GM21786 (cell line): ENCODE measurements around the gene PHLDB1.
"Not testable (repeated sequence)": the region's sequence is repeated elsewhere in the genome, so short reads cannot be mapped to it uniquely, and the experiment has no call there.

Source experiments
- ATAC-seq: cut with Tn5 transposase; IDR thresholded peaks from one replicate; pipeline ENCODE4 v1.9.1; 2021; ENCODE audit not compliant: unreplicated experiment

PHLDB1 gene

DNA sequence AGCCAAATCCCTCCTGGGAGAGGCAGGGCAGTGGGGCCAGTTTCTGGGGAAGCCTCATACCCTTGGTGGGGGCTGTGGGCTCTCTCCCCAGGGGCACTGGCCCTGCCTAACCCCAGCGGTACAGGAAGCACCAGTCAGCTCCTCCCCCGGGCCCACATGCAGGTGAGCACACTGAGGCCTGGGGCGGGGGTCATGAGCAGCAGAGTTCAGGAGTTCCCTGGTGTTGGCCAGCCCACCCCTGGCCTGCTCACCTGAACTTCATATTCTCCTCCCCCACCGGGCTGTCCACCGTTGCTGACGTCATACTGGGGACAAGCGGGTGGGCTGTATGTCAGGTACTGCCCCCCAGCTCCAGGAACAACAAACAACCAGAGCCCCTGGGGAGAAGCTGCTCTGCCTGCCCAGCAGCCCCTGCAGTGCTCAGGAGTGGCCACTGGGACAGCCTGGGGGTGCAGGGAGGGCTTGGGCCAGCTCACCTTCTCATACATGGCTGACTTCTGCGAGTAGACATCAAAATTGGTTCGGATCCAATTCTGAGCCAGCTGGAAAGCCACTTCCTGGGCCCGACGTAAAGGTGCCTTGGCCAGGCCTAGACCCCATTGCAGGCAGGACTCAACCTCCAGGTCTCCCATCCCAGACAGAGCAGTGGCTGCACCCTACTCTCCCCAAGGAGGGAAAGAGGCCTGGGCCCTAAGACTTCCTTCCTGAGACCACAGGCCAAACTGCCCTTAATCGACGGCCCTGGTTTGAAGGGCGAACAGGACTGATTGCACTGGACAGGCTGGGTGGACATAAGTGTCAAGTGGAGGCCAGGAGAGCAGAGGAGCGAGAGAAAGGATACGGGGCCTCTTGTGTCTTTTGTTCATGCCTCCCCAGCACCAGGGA lies 51.3 kb downstream of the PHLDB1 start:
- no peak for ATAC-seq

DNA sequence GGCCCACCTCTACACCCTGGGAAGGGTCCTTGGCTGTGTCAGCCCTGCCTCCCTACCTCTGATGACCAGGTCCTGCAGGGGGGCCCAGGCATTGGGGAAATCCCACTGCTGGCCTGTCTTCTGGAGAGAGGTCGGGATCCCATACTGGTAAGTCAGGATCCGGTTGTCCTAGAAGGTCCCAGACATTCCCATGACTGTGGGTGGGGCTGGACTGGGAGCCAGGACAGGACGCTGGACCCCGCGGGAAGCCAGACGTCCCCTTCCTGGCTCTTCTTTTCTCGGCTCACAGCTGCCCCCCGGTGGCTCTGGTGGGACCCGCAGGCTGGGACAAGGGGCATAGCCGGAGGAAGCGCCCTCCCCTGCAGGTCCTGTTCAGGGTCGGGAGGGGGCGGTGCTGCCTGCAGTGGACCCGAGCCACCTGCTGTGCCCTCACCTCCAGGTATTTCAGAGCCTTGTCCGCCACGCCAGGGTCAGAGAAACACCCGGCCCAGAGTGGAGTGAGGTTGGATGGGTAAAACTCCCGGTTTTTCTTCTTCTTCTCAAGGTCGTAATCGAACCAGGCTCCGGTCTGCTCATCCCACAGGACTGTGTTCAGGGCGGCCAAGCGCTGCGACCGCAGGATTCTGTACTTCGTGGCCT lies 52.0 kb downstream of the PHLDB1 start:
- peak; percentile 77 for ATAC-seq

DNA sequence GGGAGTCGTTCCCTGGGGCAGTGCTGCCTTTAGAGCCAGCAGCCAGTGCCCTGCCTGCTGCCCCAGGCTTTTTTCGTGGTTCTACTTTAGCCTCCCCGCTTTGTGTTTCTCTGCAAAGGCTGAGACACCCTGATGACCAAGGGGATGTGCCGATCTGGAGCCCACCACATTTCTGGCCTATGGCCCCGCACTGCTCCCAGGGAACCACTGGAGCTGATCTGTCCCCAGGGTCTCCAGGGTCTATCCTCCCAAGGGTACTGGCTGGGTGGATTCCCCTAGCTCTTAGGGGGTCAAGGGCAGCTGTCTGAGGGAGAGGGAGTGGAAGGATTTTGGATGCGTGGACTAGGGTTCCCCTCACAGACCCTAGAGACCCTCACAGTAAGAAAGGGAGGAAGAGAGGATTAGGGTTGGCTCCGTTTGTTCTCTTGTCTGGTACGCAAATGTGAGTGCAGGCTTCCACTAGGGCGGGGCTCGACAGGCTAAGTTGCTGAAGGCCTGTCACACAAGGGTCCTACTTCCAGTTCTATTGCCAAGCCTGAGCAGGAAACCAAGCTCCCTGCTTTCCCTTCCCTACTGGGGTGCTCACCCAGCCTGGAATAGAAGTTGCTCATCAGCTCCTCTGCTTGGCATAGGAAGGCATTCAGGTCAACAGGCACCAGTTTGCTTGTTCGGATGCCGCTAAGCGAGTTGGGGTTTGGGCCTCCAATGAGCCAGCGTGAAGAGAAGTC lies 52.7 kb downstream of the PHLDB1 start:
- no peak for ATAC-seq

DNA sequence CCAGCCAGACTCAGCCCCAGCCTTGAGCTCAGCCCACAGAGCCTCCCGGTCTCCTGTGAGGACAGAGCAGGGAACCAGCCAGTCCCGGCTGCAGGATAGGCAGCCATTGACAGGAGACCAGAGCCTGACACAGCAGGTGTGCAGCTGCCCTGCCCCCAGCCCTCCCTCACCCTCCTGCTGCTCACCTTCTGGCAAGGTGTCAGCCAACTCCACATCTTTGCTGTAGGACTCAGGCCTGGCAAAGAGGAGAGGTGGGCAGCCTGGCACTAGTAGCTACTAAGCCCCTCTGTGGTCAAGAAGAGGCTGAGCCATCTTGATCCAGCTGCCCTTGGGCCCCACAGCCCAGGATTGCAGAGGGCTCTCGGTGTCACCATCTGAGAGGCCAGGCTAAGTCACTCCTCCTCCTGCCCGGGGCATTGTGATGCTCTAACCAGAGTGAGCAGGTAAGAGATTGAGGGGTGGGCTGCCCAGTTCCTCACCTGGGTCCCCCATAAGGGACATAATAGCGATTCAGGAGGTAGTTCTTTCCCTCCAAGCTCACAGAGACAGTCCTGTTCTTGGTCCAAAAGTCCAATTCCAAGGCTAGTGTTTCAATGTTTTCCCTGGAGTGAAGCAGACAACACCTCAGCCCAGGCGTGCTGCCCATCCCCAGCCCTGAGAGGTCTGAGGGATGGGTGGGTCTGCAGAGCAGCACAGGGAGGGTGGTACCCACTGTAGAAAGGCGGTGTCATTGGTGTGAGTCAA lies 53.4 kb downstream of the PHLDB1 start:
- ATAC-seq, result no peak

DNA sequence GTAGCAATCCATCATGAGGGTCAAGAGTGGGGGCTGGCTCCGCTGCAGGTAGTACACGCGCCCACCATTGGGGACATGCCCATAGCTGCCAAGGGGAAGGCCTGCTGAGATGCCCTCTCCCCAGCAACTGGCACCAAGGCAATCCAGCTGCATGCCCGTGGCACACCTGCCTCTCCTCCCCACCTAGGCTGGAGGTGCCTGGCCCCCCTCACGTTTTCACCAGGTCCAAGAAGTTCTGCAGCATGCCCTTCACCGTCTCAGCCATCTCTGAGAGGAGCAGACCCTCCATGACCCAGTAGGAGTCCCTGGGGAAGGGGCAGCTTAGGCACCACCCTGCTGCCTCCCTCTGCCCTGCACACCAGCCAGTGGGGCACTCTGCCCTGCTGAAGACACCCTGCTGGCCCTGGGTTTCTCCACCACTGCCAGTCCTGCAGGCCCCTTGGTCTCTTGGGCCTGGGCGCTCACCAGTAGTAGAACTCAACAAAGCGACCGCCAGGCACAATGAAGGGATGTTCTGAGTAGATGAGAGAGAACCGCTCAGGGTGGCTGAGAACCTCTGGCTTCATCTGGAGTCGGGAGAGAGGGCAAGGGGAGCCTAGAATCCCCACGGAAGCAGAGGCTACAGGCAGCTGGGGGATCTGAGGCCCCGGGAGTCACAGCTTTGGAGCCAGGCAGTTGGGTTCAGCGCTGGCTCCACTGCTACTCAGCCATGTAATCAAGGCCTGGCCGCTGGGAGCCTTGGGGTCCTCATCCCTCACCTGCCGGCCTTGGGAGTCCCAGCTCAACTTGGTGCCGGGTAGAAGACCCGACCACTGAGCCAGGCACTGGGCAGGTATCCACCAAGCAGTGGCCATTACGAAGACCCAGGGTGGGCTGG lies 54.2 kb downstream of the PHLDB1 start:
- ATAC-seq, result no peak

GRCh38 chr11:118662401-118663271 lies 55.2 kb downstream of the PHLDB1 start:
- no peak for ATAC-seq

- no peak for ATAC-seq
Measured at GRCh38 chr11:118663381-118663780, 56.0 kb downstream of the PHLDB1 start.

GRCh38 chr11:118663902-118664301 lies 56.5 kb downstream of the PHLDB1 start:
- ATAC-seq, result no peak

GRCh38 chr11:118666371-118666770 lies 59.0 kb downstream of the PHLDB1 start:
- ATAC-seq, result no peak

- ATAC-seq, result no peak
Measured at GRCh38 chr11:118670063-118670462, 62.6 kb downstream of the PHLDB1 start.

DNA sequence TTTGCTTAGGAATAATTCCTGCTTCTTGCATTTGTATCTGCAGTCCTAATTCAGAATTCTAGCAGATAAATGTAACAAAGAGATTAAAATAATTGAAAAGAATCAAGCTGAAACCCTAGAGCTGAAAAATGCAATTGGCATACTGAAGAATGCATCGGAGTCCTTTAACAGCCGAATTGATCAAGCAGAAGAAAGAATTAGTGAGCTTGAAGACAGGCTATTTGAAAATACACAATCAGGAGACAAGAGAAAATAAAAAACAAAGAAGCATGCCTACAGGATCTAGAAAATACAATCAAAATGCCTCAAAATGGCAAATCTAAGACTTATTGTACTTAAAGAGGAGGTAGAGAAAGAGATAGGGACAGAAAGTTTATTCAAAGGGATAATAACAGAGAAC lies 63.8 kb downstream of the PHLDB1 start:
- no peak for ATAC-seq

GRCh38 chr11:118672846-118673245 lies 65.4 kb downstream of the PHLDB1 start:
- no peak for ATAC-seq

GRCh38 chr11:118673361-118674081 lies 66.1 kb downstream of the PHLDB1 start:
- no peak for ATAC-seq

GRCh38 chr11:118674082-118674435 lies 66.6 kb downstream of the PHLDB1 start:
- ATAC-seq, result no peak

GRCh38 chr11:118677977-118678376 lies 70.6 kb downstream of the PHLDB1 start:
- no peak for ATAC-seq

- ATAC-seq, result not testable (repeated sequence)
Measured at GRCh38 chr11:118678908-118679307, 71.5 kb downstream of the PHLDB1 start.

DNA sequence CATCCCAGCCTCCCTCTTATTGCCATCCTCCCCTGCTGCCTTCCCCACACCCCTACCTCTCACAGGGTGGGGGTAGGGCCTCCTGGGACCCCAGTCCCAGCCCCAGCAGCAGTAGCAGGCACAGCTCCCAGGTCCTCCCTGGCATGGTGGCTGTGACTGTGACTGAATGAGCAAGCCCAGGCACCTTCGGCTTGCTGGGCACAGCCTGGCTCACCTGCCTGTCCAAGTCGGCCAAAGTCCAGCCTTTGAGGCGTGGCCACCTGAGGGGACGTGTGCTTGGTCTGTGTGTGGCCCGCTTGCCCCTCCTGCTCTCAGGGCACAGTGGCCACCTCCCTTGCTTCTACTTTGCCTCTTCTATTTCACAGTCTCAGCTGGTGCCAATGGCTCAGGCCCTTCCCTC lies 72.1 kb downstream of the PHLDB1 start, which contains the start of gene TREH:
Gene TREH, minus strand, starts transcription at position 168 of the 400 bp plus-strand sequence. Its CDS starts 23 bp downstream, at position 145.
- ATAC-seq, result no peak

GRCh38 chr11:118682372-118682771 lies 75.0 kb downstream of the PHLDB1 start:
- ATAC-seq, result no peak
